ENCODE results near the gene ANAPC4.

Gene ANAPC4

GRCh38 chr4:25421816-25422525 is 44.9 kb downstream of the ANAPC4 start:
- no peaks in the 10 kb centered on the region for H3K9me3 ChIP-seq
- no peak overlapping the region for H3K4me3 ChIP-seq (ENCODE audit: low read depth, low read length)

GRCh38 chr4:25423548-25423947 is 46.5 kb downstream of the ANAPC4 start:
- Histone ChIP-seq H3K9me3 (no peaks in the 10 kb centered on the region), H3K4me1 (no peaks in the 10 kb centered on the region), H3K4me3 (ENCODE audit: low read depth, low read length) (no peak overlapping the region), H3K27me3 (no peaks in the 10 kb centered on the region), H3K36me3 (no peaks in the 10 kb centered on the region)
- TF ChIP-seq CTCF (IDR thresholded peaks at IDR 0.05; ENCODE audit: low read depth, low read length): no peak
- no peak for DNase-seq

More at GRCh38 chr4:25421816-25422525, 44.9 kb downstream of the ANAPC4 start:
- TF ChIP-seq CTCF (IDR thresholded peaks at IDR 0.05; ENCODE audit: low read depth, low read length): no peak
- no peaks in the 10 kb centered on the region for H3K4me1 ChIP-seq
- H3K36me3 ChIP-seq: no peaks in the 10 kb centered on the region; the same call in 1 of the 2 replicates
- no peaks in the 10 kb centered on the region for H3K27me3 ChIP-seq
- no peak for DNase-seq

- Histone ChIP-seq H3K4me3 (ENCODE audit: low read depth, low read length) (no peak overlapping the region), H3K27me3 (no peaks in the 10 kb centered on the region), H3K9me3 (no peaks in the 10 kb centered on the region), H3K4me1 (no peaks in the 10 kb centered on the region), H3K36me3 (no peaks in the 10 kb centered on the region)
- no peak for DNase-seq
- no peak for TF ChIP-seq CTCF (IDR thresholded peaks at IDR 0.05; ENCODE audit: low read depth, low read length)
Observed at GRCh38 chr4:25424539-25425228, 47.6 kb downstream of the ANAPC4 start.

GRCh38 chr4:25425361-25425760 is 48.3 kb downstream of the ANAPC4 start:
- Histone ChIP-seq H3K4me3 (ENCODE audit: low read depth, low read length) (no peak overlapping the region), H3K36me3 (no peaks in the 10 kb centered on the region), H3K4me1 (no peaks in the 10 kb centered on the region), H3K9me3 (no peaks in the 10 kb centered on the region), H3K27me3 (no peaks in the 10 kb centered on the region)
- no peak for DNase-seq
- no peak for TF ChIP-seq CTCF (IDR thresholded peaks at IDR 0.05; ENCODE audit: low read depth, low read length)

GRCh38 chr4:25427871-25428270 is 50.8 kb downstream of the ANAPC4 start:
- H3K4me3 ChIP-seq (ENCODE audit: low read depth, low read length): no peak overlapping the region
- no peak for TF ChIP-seq CTCF (IDR thresholded peaks at IDR 0.05; ENCODE audit: low read depth, low read length)
- no peaks in the 10 kb centered on the region for H3K36me3 ChIP-seq
- DNase-seq: no peak
- H3K27me3 ChIP-seq: no peaks in the 10 kb centered on the region
- no peaks in the 10 kb centered on the region for H3K9me3 ChIP-seq
- H3K4me1 ChIP-seq: no peaks in the 10 kb centered on the region

- DNase-seq: no peak
- H3K4me1 ChIP-seq: no peaks in the 10 kb centered on the region
- H3K4me3 ChIP-seq (ENCODE audit: low read depth, low read length): no peak overlapping the region
- H3K9me3 ChIP-seq: no peaks in the 10 kb centered on the region
- no peaks in the 10 kb centered on the region for H3K36me3 ChIP-seq
- no peak for TF ChIP-seq CTCF (IDR thresholded peaks at IDR 0.05; ENCODE audit: low read depth, low read length)
- H3K27me3 ChIP-seq: no peaks in the 10 kb centered on the region
Observed at GRCh38 chr4:25430630-25431029, 53.6 kb downstream of the ANAPC4 start.
